Activated naive CD8-positive, alpha-beta T cell treated with anti-CD3 and anti-CD28 coated beads for 36 hours (primary cell): Measurements from ENCODE around the gene SEMA3D. TPM values are rescaled to one million over a fixed set of nuclear protein-coding genes. Genes with fewer than 3 reads are reported as not detected.

Source experiments
- DNase-seq: peaks from one replicate; pipeline ENCODE4 v3.0.0; 2021
- H3K27ac Mint-ChIP-seq: one replicate; pipeline ENCODE4 v1.8.0; 2022; ENCODE audit warnings: mild to moderate bottlenecking, moderate library complexity, mixed read lengths
- H3K27me3 Mint-ChIP-seq: one replicate; pipeline ENCODE4 v1.8.0; 2022; ENCODE audit warnings: mild to moderate bottlenecking, mixed read lengths
- H3K36me3 Mint-ChIP-seq: one replicate; pipeline ENCODE4 v1.8.0; 2021; ENCODE audit warnings: mild to moderate bottlenecking, mixed read lengths
- H3K4me1 Mint-ChIP-seq: one replicate; pipeline ENCODE4 v1.8.0; 2021; ENCODE audit warnings: mixed read lengths
- H3K4me3 Mint-ChIP-seq: one replicate; pipeline ENCODE4 v1.8.0; 2022; ENCODE audit warnings: mild to moderate bottlenecking, moderate library complexity, mixed read lengths
- H3K9me3 Mint-ChIP-seq: one replicate; pipeline ENCODE4 v1.8.0; 2022; ENCODE audit warnings: mixed read lengths
- total RNA-seq, 2 experiments: library from RNA; stranded (reverse); gene quantifications; one replicate each; pipeline ENCODE4 v1.2.3, GENCODE V29; 2021

Gene SEMA3D
- total RNA-seq, 2 experiments from 2014 or later: not detected

DNA sequence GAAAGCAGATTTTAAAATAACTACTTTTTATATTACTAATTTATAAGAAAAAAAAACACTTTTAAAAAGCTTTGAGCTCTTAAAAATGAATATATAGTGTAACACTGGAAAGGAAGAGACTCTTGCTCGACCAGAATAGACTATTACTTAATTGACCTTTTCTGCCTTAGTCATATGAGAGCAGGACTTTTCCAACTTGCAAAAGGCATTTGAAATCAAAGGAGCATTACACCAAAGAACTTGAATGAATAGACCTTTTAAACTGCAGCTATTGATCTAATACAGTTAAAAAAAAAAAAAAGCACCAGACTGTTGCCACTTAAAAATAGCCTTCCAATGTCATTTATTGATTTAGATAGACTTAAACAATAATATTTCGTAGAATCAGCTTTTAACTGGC, 17.2 kb upstream of the SEMA3D start:
- no peaks in the 10 kb centered on the region for H3K27me3 Mint-ChIP-seq
- no peak overlapping the region for H3K4me3 Mint-ChIP-seq
- no peak overlapping the region for H3K27ac Mint-ChIP-seq
- H3K36me3 Mint-ChIP-seq: no peaks in the 10 kb centered on the region
- DNase-seq: no peak
- no peaks in the 10 kb centered on the region for H3K4me1 Mint-ChIP-seq
- H3K9me3 Mint-ChIP-seq: no peaks in the 10 kb centered on the region

DNA sequence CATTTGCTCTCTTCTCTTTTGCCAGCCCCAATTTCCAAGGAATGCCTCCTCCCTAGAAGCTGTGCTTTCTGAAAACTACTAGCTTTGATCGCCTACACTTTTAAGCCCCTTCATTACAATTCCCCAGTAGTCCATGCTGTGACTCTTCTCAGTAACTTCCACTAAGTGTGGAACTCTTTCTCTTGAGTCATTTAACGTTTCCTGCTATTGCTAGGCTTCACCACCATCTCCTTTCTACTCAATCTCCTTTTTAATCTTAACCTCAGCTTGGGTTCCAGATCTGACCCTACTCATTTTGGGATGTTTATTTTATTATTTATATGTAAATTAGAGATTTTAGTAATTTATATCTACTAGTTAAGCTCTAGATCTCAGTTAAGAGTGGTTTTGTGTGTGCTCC, 14.4 kb upstream of the SEMA3D start:
- H3K4me3 Mint-ChIP-seq: no peak overlapping the region
- no peaks in the 10 kb centered on the region for H3K27me3 Mint-ChIP-seq
- H3K27ac Mint-ChIP-seq: no peak overlapping the region
- H3K9me3 Mint-ChIP-seq: peaks cover 1% of the 10 kb centered on the region
- H3K36me3 Mint-ChIP-seq: no peaks in the 10 kb centered on the region
- H3K4me1 Mint-ChIP-seq: no peaks in the 10 kb centered on the region
- no peak for DNase-seq

DNA sequence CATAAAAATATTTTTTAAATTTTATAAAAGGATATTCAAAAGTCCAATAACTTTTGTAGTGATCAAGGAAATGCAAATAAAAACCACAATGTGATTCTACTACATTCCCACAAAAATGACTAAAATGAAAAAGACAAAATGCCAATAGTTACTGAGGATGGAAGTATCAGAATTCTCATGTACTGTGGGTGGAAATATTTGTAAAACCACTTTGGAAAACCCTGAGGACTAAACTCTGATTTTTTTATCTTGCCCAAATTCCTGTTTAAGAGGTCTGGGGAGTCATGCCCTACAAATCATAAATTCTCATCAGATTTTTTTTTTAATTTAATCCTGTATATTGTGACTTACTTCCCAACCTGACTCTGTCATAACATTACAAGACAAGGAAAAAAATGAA, 9.8 kb upstream of the SEMA3D start:
- Mint-ChIP-seq H3K4me1 (no peaks in the 10 kb centered on the region), H3K4me3 (no peak overlapping the region), H3K27me3 (no peaks in the 10 kb centered on the region), H3K27ac (no peak overlapping the region), H3K9me3 (peaks cover 3% of the 10 kb centered on the region), H3K36me3 (no peaks in the 10 kb centered on the region)
- no peak for DNase-seq

- no peak for DNase-seq
- peaks cover 17% of the 10 kb centered on the region for H3K27me3 Mint-ChIP-seq
- no peaks in the 10 kb centered on the region for H3K36me3 Mint-ChIP-seq
- H3K4me1 Mint-ChIP-seq: no peaks in the 10 kb centered on the region
- no peak overlapping the region for H3K27ac Mint-ChIP-seq
- H3K4me3 Mint-ChIP-seq: no peak overlapping the region
- peaks cover 3% of the 10 kb centered on the region for H3K9me3 Mint-ChIP-seq
These were observed 4.5 kb upstream of the SEMA3D start for GRCh38 chr7:85191383-85191782.

- Mint-ChIP-seq H3K4me3 (no peak overlapping the region), H3K27ac (no peak overlapping the region), H3K9me3 (no peaks in the 10 kb centered on the region), H3K4me1 (peaks cover 5% of the 10 kb centered on the region), H3K36me3 (no peaks in the 10 kb centered on the region), H3K27me3 (peaks cover 38% of the 10 kb centered on the region)
- no peak for DNase-seq
These were observed 754 bp downstream of the SEMA3D start for GRCh38 chr7:85186083-85186520.

DNA sequence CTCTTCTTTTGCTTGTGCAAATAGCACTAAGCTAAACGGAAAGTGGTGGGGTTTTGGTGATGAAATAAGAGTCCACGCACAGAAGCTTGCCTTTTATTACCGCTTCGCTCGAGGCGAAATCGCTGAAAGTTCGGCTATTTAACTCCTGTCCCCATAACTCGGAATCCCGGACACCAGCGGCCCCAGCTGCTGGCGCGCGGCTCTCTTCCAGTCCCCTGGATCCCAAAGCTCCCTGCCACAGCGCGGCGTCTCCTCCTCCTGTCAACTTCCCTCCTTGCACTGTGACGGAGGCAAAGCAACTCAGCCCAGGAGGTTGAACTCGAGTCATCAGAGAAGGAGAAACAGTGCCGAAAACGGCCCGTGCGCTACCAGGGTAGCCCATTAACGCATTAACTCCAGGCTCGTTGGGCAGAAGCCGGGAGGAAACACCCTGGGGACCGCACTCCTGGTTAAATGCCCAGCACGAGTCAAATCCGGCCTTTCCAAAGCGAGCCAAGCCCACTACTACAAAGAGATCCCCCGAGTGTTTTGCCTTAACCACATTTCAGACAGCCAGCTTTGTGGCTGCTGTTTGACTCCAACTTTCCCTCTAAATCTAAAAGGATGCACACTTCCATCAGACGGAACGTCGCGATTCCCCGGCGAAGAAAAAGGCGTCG, 1.3 kb downstream of the SEMA3D start:
- no peak overlapping the region for H3K27ac Mint-ChIP-seq

GRCh38 chr7:85184599-85185423, 2.0 kb downstream of the SEMA3D start:
- H3K27me3 Mint-ChIP-seq: peaks cover 38% of the 10 kb centered on the region
- no peak for DNase-seq
- H3K36me3 Mint-ChIP-seq: no peaks in the 10 kb centered on the region
- H3K9me3 Mint-ChIP-seq: peaks cover 5% of the 10 kb centered on the region
- H3K4me1 Mint-ChIP-seq: peaks cover 5% of the 10 kb centered on the region
- no peak overlapping the region for H3K27ac Mint-ChIP-seq
- H3K4me3 Mint-ChIP-seq: no peak overlapping the region

More for the DNA sequence above, 1.3 kb downstream of the SEMA3D start:
- Mint-ChIP-seq H3K36me3 (no peaks in the 10 kb centered on the region), H3K9me3 (peaks cover 2% of the 10 kb centered on the region), H3K4me1 (peaks cover 5% of the 10 kb centered on the region), H3K27me3 (peaks cover 38% of the 10 kb centered on the region), H3K4me3 (no peak overlapping the region)
- no peak for DNase-seq

DNA sequence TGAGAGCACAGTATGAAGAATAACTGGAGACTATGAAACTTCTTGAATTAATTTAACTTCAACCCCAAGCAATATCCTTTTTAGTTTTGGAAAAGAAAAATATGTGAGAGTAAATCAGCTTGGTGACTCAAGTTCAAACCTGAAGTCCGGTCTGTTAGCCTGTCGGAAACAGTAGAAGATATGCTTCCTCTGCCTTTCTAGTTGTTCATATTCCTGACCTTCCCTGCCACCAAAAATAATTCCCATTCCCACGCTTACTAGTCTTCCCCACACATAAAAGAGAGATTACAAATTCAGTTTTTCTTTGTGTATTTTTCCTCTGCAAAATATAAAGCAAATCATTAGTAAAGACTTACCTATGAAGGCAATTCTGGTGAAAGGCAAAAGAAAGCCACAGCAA, 3.6 kb downstream of the SEMA3D start:
- H3K4me3 Mint-ChIP-seq: no peak overlapping the region
- H3K36me3 Mint-ChIP-seq: no peaks in the 10 kb centered on the region
- DNase-seq: no peak
- peaks cover 38% of the 10 kb centered on the region for H3K27me3 Mint-ChIP-seq
- no peak overlapping the region for H3K27ac Mint-ChIP-seq
- H3K4me1 Mint-ChIP-seq: peaks cover 5% of the 10 kb centered on the region
- H3K9me3 Mint-ChIP-seq: peaks cover 10% of the 10 kb centered on the region

- Mint-ChIP-seq H3K27ac (no peak overlapping the region), H3K9me3 (peaks cover 14% of the 10 kb centered on the region), H3K4me3 (no peak overlapping the region), H3K36me3 (no peaks in the 10 kb centered on the region), H3K27me3 (no peaks in the 10 kb centered on the region), H3K4me1 (no peaks in the 10 kb centered on the region)
- DNase-seq: no peak
These were observed 8.1 kb downstream of the SEMA3D start for GRCh38 chr7:85178531-85179298.

DNA sequence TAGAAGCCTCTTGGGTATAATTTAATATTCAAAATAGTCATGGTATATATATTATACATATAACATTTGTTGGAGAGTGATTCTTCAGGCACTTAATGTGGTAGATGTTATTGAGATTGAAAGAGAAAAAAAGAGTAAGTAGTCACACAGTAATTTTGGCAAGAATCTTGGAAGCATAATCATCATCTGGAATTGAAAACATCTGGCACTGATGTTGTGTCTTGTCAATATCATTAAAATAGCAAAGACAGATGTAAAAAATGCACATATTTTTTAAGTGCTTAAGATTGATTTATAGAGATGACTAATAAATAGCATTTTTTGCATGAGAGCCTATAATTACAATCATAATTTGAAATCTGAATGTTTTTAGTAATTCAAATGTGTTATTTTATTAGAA, 9.5 kb downstream of the SEMA3D start:
- Mint-ChIP-seq H3K36me3 (no peaks in the 10 kb centered on the region), H3K27ac (no peak overlapping the region), H3K4me1 (no peaks in the 10 kb centered on the region), H3K9me3 (peaks cover 14% of the 10 kb centered on the region), H3K4me3 (no peak overlapping the region), H3K27me3 (no peaks in the 10 kb centered on the region)
- DNase-seq: no peak

- H3K27ac Mint-ChIP-seq: no peak overlapping the region
- H3K9me3 Mint-ChIP-seq: peaks cover 14% of the 10 kb centered on the region
- H3K4me3 Mint-ChIP-seq: no peak overlapping the region
- no peaks in the 10 kb centered on the region for H3K4me1 Mint-ChIP-seq
- H3K36me3 Mint-ChIP-seq: no peaks in the 10 kb centered on the region
- H3K27me3 Mint-ChIP-seq: no peaks in the 10 kb centered on the region
- no peak for DNase-seq
These were observed 10.7 kb downstream of the SEMA3D start for GRCh38 chr7:85176197-85176596.

DNA sequence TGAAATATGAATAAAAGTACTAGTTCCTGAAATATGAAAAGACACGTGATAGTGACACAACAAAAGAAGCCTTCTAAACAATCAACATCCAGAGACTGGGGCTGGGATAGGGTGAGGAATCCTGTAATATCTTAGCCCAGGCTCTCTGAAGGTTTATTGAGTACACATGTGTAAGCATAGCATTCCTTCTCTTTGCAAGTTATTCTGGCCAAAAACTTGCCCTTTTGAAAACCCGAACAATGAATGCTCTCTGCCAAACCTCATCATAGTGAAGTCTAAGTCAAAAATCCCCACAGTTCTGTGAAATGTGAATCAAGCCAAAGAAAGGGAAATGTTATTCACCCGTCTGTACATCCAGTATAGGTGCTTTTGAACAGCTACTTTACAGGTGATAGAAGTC, 11.6 kb downstream of the SEMA3D start:
- Mint-ChIP-seq H3K36me3 (no peaks in the 10 kb centered on the region), H3K27ac (no peak overlapping the region), H3K4me3 (no peak overlapping the region), H3K4me1 (no peaks in the 10 kb centered on the region), H3K9me3 (peaks cover 11% of the 10 kb centered on the region), H3K27me3 (no peaks in the 10 kb centered on the region)
- DNase-seq: no peak

GRCh38 chr7:85172530-85172941, 14.3 kb downstream of the SEMA3D start:
- no peak overlapping the region for H3K27ac Mint-ChIP-seq
- no peaks in the 10 kb centered on the region for H3K4me1 Mint-ChIP-seq
- H3K9me3 Mint-ChIP-seq: peaks cover 1% of the 10 kb centered on the region
- no peaks in the 10 kb centered on the region for H3K36me3 Mint-ChIP-seq
- H3K4me3 Mint-ChIP-seq: no peak overlapping the region
- no peak for DNase-seq
- no peaks in the 10 kb centered on the region for H3K27me3 Mint-ChIP-seq

- Mint-ChIP-seq H3K9me3 (no peaks in the 10 kb centered on the region), H3K27ac (no peak overlapping the region), H3K4me1 (no peaks in the 10 kb centered on the region), H3K27me3 (no peaks in the 10 kb centered on the region), H3K36me3 (no peaks in the 10 kb centered on the region), H3K4me3 (no peak overlapping the region)
- DNase-seq: no peak
These were observed 19.2 kb downstream of the SEMA3D start for GRCh38 chr7:85167636-85168035.

- peaks cover 2% of the 10 kb centered on the region for H3K4me1 Mint-ChIP-seq
- no peak overlapping the region for H3K4me3 Mint-ChIP-seq
- no peak for DNase-seq
- no peaks in the 10 kb centered on the region for H3K9me3 Mint-ChIP-seq
- no peaks in the 10 kb centered on the region for H3K36me3 Mint-ChIP-seq
- H3K27ac Mint-ChIP-seq: no peak overlapping the region
- no peaks in the 10 kb centered on the region for H3K27me3 Mint-ChIP-seq
These were observed 21.6 kb downstream of the SEMA3D start for GRCh38 chr7:85165263-85165662.
